Measurements from ENCODE around the gene GGTLC2.
"Not testable (repeated sequence)": the region's sequence is repeated elsewhere in the genome, so short reads cannot be mapped to it uniquely, and the experiment has no call there.

The GGTLC2 gene

DNA sequence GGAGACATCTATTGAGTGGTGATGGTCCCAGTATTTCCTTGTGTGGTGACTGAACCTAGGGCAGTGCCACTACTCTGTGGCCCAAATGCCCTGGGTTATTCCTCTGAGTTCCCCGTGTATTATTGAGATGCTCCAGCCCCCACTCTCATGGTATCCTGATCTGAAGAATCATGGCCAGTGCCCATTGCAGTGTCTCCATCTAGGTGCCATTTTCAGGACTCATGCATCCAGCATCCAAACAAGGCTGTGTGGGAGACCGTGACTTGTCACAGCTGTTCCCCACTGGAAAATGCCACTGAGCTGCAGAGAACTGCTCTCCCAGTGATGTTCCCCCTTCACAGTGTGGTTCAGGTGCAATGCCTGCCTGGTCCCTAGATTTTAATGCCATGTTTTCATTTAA, 24.7 kb downstream of the GGTLC2 start:
- no peak for DNase-seq (ENCODE audit: low spot score)

DNA sequence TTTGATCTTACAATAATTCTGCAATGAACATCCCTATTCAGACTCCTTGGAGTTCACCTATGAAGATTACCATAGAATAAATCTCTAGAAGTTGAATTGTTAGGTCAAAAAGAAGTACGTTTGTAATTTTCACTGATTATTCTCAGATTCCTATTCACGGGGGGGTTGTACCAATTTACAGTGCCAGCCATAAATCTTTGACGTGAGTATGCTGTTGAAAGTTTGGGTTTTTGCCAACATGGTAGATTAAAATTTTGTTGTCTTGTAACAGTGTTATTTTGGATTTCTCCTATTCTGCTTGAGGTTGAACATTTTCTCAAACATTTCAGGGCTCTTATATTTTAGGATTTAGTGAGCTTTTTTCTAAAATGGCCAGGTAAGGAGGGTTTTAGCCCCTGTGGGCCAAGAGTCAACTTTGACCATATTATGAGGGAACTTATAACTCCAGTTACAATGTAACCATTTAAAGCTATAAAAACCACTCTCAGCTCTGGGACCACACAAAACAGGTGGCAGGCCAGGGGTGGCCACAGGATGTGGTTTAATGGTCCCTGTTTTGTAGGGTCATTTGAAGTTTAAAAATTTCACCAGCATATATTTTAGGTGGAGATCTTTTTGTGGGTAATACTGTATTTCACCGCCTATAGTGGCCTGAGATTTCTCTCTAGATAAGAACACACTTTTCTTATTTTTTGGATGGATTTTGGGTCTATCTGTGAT, 25.8 kb downstream of the GGTLC2 start:
- no peak for DNase-seq (ENCODE audit: low spot score)

DNA sequence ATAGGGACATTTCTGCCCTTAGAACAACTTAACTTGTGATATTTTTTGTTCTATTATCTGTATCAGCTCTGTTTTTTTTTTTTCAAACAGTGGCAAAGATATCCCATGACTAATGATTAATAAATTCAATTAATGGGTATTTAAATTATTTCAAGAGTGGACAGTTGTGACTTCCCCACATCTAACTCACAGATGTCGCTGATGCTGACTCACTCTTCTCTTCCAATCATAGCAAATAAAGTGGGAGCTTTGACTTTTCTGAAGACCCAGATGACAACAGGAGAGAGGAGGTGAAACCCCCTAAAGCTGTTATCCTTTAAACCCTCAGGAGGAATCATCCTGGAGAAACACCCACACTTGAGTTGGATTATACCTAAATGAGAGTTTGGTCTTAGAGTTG, 27.1 kb downstream of the GGTLC2 start:
- no peak for DNase-seq (ENCODE audit: low spot score)

DNA sequence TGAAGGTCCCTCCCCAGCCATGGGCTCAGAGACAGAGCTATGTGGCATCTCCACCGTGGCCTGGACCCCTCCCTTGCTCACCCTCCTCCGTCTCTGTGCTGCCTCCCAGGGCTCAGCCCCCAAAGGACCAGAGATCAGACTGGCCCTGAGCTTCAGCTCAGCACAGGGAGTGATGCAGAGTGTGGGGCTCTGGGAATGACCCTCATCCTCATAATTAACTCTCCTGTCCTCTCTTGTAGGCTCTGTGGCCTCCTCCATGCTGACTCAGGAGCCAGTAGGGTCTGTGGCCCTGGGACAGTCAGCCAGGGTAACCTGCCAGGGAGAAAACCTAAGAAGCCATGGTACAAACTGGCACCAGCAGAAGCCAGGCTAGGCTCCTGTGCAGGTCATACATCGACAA, 28.7 kb downstream of the GGTLC2 start:
- no peak for DNase-seq (ENCODE audit: low spot score)

DNA sequence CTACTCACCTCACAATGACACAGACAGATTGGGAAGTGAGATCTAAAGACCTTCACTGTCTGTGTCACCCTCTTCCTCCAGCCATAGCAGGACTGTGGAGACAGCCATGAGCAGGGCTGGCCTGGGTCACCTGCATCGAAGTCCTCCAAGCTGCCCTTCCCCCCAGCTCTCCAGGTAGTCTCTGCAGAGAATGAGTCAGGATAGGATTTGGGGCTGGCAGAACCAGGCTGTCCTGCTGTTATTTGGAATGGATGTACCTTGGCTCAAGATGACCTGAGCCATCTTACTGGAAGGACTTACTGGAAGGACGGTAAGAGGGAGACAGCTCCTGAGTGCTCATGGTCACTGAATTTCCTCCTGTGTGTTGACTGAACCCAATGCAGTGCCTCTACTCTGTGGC, 29.2 kb downstream of the GGTLC2 start:
- DNase-seq (ENCODE audit: low spot score): no peak

DNA sequence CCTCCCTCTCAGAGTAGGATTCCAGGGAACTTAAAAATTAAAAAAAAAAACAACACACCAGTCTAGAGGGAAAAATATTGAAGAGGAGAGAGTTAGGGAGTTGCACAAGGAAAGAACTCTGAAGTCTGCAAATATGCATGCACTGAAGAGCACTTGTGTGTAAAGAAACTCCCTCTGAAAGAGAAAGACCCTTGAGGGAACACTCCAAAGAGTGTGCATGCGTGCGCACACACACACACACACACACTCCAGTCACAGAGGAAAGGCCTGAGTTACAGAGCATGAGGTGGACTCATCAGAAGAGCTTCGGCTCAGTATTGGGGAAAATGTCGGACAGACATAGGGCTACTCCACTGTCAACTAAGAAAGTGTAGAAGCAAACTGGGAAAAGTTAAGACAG, 30.1 kb downstream of the GGTLC2 start:
- no peak for DNase-seq (ENCODE audit: low spot score)

DNA sequence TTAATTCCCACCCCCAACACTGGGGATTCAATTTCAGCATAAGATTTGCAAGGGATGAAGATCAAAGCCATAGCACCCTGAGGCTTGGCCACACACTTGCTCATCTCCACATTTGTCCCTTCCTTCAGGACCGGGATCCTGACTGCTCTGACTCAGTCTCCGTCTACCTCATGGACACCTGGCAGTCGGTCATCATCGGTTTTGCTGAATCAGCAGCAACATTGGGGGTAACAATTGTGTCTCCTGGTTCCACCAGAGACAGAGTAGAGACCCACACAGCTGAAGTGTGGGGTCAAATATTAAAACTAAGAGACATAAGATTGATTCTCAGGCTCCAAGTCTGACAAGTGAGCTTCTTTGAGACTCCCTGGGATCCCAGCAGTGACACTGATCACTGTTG, 34.6 kb downstream of the GGTLC2 start:
- no peak for DNase-seq (ENCODE audit: low spot score)

DNA sequence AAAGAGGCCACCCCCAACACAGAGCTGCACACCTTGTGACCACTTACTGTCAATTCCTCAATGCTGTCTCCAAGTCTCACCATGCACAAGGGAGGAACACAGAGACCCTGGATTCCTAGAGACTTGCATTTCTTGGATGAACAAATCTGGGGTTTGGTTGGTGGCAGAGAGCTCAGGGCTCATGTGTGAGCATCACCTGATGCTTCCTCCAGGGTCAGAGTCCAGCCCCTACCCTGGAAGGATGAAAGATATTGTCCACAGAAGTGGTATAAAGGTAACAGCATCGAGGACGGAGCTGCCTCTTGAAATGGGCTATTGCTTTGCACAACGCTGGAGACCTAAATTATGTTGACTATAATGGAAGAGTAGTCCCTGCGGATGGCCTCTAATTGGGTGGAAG, 36.0 kb downstream of the GGTLC2 start:
- DNase-seq (ENCODE audit: low spot score): no peak

DNA sequence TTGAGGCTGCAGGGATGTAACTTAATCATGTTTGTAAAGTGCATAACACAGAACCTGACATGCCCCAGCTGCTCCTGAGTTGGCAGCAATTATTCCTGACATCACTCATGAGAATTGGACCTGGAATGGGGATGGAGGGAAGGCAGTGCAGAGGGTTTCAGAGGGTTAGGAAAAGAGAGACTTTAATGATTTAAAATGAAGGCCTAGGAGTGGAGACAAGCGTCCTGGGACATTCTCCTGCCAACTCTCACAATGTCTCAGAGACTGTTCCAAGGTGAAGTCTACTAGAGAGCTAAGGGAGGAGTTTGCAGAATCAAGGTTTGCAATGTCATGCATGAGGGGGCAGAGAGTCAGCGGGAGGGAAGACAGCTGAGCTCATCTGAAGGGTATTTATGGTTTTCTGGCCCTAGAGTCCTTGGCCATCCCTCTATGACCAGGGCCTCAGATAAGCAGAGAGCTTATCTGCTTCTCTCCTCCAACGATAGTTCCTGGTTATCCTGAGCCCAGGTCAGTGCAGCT, 36.9 kb downstream of the GGTLC2 start:
- no peak for DNase-seq (ENCODE audit: low spot score)

DNA sequence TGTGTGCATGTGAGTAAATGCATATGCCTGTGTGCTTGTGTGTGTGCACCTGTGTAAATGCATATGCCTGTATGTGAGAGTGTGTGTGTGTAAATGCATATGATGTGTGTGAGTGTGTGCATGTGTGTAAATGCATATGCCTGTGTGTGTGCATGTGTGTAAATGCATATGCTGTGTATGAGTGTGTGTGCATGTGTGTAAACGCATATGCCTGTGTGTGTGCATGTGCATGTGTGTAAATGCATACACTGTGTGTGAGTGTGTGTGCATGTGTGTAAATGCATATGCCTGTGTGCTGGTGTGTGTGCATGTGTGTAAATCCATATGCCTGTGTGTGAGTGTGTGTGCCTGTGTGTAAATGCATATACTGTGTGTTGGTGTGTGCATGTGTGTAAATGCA, 37.8 kb downstream of the GGTLC2 start:
- no peak for DNase-seq (ENCODE audit: low spot score)

DNA sequence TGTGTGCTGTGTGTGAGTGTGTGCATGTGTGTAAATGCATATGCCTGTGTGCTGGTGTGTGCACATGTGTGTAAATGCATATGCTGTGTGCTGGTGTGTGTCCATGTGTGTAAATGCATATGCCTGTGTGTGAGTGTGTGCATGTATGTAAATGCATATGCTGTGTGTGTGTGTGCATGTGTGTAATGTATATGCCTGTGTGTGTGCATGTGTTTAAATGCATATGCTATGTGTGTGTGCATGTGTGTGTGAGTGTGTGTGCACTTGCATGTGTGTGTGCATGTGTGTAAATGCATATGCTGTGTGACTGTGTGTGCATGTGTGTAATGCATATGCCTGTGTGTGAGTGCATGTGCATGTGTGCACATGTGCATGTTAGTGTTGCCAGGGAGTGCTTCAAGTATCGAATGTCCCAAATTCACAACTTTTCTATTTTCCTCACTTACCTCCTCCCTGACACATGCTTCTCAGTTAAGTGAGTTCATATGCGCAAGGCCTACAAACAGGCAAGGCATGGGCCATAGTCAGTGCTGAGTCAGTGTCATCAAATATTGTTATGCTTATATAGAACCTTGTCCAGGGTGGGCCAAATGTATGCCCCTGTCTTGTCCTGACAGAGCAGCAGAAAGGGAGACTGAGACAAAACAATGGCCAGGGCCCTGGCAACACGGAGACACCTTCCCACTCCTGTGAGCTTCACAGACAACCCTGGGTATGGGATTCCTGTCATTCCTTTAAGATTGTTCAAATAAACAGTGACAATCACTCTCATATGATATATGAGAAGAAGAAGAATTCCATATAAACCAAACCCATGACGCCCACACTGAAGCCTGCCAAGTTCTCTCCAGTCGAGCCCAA, 38.6 kb downstream of the GGTLC2 start:
- DNase-seq (ENCODE audit: low spot score): no peak

DNA sequence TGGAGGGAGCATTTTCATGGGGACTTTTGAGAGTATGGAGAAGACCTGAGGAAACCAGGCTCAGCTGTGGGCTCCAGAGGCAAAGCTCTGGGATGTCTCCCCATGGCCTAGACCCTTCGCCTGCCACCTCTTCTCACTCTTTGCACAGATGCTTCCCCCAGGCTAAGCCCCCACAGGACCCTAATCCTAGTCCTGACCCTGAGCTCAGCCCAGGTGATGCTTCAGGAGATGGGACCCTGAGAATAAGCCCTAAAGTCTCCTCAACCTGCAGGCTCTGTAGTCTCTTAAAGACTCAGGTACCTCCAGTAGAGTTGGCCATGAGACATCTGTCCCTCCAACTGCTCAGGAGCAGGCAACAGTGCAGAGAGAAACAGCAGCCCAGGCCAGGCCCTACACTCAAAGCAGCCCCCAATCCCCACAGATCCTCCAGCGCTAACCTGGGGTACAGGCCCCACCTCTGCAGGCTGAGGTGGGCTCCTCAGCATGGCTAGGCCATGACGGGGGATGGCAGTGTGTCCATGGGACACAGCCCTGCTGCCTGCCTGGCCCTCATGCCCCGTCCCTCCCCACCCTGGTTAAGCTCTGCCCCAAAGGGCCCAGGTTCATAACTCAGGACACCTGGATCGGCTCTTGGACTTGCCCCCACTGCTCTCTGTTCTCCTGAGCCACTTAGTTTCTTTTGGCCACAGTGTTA, 39.4 kb downstream of the GGTLC2 start:
- no peak for DNase-seq (ENCODE audit: low spot score)

DNA sequence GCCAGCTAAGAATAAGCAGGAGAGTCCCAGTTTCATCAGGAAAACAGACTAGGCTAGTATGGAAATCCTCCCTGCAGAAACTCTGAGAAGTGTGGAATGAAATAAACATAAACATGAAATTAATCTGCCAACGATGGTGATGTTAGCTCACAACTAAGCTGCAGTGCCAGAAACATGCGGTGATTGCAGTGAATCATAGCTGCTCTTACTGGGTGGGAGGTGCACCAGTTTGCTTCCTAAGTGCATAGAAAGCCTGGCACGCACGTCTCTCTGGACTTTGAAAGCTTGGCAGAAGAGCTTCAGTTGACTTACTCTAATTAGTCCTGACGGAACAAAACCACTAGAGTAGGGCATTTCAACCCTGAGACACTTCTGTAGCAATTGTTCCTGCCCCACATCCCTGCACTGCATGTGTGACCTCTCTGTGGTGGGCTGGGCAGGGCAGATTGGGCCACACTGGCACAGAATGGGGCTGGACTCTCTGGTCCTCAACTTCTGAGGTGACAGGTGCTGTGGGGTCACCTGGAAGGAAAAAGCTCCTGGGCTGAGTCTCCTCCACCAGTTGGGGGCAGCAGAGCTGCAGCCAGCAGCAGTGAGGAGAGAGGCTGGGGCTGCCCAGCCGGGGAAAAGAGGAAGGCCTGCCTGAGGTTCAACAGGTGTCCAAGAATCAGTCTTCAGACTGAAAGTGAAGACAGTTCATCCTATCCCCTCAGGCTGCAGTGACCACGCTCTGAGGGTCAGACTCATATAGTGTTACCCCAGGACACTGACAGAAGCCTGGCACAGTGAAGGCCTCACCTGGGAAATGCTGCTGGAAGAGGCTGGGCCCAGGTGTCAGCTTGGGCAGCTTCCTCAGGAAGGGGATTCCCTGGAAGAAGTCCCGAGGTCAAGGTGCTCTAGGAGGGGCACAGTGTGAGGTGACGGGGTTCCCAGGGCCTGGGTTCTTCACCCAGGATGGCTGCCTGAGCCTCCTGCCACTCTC, 40.5 kb downstream of the GGTLC2 start:
- DNase-seq (ENCODE audit: low spot score): no peak

DNA sequence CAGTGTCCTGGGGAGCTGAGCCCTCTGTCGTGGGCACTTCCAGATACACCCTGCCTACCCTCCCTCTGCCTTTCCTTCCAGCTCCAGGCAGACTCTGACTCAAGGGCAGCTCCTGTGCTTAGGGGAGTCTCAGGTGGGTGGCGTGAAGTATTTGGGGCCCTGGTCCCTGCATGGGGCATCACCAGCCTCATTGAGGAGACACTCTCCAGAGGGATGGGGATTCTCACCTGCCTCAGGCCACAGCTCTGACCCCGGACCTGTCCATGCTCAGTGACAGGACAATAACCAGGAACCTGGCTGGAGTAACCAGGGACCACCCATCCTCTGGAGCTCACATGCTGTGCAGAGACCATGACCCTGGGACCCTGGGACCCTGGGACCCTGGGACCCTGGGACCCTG, 41.2 kb downstream of the GGTLC2 start:
- DNase-seq (ENCODE audit: low spot score): no peak

DNA sequence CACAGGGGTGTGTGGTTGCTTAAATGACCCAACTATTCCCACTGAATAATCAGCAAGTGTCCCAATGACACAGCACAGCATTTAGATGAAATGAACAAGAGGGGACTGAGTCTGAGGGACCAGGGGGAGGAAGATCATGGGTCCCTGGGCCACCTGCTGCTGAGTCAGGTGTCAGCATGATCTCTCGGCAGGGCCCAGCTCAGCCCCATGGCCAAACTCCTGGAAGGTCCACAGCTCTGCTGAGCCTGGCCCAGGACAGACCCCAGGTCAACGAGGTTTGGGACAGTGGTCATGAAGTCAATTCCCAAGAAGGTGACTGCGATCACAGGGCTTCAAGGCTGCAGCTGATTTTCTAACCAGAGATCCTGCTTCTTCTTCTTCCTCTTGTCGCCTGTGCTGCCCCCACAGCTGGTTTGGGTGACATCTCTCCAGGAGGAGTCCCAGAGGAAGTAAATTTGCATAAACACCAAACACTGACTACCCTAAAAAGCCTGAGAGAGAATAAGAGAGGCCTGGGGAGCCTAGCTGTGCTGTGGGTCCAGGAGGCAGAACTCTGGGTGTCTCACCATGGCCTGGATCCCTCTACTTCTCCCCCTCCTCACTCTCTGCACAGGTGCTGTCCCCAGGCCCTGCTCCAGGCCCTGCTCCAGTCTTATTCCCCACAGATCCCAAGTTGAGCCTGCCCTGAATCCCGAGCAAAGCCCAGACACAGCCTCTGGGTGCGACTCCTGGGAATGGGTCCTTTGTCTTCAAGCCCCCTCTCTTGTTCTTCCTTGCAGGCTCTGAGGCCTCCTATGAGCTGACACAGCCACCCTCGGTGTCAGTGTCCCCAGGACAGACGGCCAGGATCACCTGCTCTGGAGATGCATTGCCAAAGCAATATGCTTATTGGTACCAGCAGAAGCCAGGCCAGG, 42.0 kb downstream of the GGTLC2 start:
- not testable (repeated sequence) for DNase-seq (ENCODE audit: low spot score)

DNA sequence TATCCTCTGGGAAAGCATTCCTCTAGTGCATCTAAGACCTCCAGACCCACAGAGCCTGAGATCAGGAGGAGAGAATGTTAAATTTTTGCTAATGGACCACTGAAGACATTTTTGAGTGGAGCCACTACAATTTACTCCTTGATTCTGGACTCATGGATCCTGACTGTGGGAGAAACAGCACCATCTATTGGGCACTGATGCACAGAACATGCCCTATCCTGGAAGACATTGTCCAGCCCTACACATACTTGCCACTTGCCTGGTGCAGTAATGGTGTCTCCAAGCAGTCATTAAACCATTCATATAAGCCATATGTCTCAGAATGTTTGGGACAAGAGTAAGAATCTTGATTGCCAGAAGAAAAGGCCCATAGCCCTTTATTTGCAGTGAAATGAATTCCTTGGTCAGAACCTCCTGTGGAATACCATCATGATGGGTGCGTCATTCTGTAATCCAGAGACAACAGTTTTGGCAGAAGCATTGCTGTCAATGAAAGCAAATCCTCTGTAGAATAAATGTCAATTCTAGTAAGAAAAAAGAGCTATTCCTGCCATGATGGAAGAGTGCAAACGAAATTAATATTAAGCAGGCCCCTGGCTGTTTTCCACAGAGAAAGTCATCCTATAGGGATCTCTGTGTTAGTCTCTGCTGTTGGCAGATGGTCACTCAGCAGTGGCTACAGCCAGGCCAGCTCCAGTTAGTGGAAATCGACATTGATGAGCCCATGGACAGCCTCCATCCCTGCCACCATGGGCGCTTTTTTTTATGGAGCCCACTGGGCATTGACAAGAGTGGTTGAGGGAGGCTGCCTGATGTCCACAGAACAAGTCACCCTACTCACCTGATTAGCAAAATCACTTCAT, 43.5 kb downstream of the GGTLC2 start:
- no peak for DNase-seq (ENCODE audit: low spot score)

DNA sequence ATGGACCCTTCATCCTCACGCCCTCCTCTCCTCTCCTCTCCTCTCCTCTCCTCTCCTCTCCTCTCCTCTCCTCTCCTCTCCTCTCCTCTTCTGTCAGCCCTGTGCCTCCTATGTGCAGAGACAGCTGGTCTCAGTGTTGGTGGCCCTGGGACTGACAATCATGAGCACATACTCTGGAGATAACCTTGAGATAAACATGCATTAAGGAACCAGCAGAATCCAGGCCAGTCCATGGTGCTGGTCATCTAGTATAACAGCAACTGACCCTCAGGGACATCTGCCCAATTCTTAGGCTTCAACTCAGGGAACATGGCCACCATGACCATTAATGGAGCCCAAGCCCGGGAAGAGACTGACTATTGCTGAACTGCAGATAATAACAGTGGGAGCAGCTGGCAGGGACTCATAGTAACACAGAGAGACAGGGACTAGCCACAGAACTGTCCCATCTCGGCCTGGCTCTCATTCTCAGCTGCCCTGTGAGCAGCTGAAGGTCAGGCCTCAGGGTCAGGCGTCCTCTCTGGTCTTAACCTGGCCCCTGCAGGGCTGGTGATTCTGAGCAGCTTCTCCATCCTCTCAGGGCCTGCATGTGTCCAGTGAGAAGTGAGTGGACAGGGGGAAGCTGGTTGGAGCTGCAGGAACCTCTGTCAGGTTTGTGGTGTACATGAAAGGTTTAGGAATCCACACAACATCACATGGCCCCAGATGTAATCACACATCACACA, 45.4 kb downstream of the GGTLC2 start:
- DNase-seq (ENCODE audit: low spot score): no peak

DNA sequence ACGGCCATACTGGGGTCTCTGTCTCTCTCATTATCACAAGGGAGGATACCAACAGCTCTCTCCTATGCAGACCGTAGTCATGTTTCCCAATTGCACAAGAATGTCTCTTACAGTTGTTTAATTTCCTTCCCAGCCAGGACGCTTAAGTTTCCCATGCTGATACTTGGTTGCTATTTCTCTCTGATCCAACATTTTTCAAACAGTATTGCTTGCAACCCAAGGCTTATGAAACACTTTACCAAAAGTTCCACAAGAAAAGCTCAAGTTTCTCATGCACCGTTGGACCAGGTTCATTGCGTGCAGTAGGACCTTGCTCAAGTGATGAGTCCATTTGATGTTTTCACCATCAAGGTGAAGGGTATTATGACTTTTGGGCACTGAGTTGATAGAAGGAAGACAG, 46.6 kb downstream of the GGTLC2 start:
- DNase-seq (ENCODE audit: low spot score): no peak
